GM11168 (cell line): Measurements from ENCODE around the gene SYCP2.
"Not testable (repeated sequence)": the region's sequence is repeated elsewhere in the genome, so short reads cannot be mapped to it uniquely, and the experiment has no call there.

Source experiments
- in situ Hi-C: fragments of 300-500 bp; cut with MboI; formaldehyde crosslinking; loops from one replicate; pipeline ENCODE4 v1.12.0; 2022; ENCODE audit warnings: low sequenced_read_pairs; ENCODE audit not compliant: unreplicated experiment

SYCP2 gene

DNA sequence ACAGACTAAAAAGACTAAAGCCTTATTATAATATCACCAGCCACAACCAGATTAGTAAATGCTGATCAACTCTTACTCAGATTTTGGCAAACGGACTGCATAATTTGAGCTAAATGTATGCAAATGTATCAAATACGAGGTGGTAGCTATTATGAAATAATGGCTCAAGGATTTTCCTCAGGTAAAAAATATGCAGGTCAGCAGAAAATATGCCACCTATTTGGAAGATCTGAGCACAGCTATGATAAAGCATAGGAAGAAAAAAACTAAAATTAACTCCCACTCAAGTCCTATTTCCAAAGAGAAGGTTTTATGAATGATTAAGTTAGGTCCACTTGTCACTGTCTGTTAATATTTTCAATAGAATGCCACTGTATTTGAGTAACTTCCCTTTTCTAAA lies 22.4 kb downstream of the SYCP2 start:
- in situ Hi-C loops: no loop called here

DNA sequence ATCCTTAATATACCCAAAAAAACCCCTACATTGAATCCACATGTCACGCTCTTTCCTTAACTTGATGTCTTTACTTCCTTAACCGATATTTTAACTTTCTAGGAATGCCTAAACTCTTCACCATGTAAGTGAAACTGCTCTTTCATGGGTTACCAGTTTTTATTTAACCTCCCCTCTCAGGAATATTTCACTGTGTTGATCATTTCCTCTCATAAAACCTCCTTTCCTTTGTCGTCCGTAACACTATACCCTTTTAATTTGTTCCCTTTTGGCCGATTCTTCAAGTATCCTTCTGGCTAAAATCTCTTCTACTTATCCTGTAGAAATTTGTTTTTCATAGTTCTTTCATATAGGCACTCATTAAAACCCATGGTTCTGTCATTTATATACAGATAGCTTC lies 24.6 kb downstream of the SYCP2 start:
- in situ Hi-C loops: no loop called here

GRCh38 chr20:59903621-59904020 lies 29.8 kb downstream of the SYCP2 start:
- in situ Hi-C loops: no loop called here

- in situ Hi-C loops: no loop called here
Measured at GRCh38 chr20:59902470-59902869, 31.0 kb downstream of the SYCP2 start.

GRCh38 chr20:59895908-59896307 lies 37.5 kb downstream of the SYCP2 start:
- in situ Hi-C loops: no loop called here

DNA sequence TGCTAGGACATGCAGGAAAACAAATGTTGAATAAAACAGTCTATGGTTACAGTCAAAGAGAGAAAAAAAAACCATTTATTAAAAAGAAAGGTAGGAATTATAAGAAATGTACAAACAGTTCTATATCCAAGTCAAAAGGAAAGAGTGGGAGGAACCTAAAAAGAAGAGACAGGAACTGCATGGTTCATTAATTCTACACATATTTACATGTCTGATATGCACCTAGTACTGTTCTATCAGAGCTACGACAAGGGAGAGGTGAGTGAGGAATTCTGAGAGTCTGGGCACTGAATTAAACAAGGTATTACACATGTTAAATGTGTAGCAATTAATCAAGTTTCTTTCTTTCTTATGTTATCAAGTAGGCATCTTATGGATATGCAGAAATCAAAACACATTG lies 41.9 kb downstream of the SYCP2 start:
- in situ Hi-C loops: no loop called here

GRCh38 chr20:59890035-59890434 lies 43.4 kb downstream of the SYCP2 start:
- in situ Hi-C loops: not testable (repeated sequence)

DNA sequence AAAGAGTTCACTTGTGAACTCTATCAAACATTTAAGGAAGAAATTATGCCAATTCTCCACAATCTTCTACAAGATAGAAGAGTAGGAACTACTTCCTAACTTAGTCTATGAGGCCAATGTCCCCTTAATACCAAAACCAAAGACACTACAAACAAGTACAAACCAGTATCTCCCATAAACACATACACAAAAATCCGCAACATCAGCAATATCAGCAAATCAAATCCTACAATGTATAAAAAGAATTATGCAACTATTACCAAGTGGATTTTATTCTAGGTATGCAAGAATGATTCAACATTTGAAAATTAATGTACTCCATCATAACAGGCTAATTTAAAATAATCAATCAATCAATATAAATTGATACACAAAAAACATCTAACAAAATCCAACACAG lies 45.4 kb downstream of the SYCP2 start:
- in situ Hi-C loops: no loop called here

DNA sequence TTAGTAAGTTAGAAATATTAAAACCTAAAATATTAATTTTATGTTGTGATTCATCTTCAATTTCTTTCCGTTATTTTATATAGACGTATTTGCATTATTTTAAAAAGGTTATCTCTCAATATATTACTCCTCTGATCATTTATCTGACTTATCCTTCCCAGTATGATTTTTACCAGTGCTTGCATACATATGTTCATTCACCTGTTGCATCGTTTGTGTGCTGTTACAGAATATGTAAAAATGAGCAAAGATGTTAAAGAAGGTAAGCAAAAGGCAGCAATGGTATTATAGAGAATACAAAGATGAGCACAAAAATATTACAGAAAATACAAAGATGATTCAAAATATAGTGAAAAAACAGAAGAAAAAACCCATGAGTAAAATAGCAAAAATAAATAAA lies 48.9 kb downstream of the SYCP2 start:
- in situ Hi-C loops: no loop called here

DNA sequence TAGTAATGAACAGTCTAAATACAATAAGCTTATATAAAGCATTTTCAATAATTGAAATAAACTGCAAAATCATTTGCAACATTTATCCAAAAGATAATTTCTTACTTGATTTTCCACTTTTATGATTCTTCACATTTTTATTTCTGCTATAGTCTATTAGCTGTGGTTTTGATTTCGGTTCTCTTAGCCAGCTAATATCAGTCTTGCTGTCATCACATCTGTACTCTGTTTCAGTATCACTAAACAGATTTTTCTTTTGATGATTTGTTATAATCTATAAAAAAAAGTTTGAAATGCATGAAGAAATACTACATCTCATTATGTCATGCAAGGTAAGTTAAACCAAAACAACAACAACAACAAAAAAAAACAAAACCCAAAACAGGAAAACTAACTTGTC lies 53.2 kb downstream of the SYCP2 start:
- in situ Hi-C loops: no loop called here

DNA sequence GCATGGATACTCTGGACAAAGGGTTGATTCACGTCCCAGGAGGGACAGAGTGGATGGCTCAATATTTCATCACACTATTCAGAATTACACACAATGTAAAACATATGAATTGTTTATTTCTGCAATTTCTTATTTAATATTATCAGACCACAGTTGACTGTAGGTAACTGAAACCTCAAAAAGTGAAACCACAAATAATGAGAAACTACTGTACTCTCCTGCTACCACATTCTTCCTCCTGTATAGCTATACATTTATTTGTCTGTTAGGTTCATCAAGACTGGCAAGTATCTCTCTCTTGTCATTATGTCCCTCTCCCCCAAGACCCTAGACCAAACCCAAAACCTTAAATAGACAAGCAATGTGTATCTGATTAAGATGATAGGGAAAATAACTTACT lies 60.0 kb downstream of the SYCP2 start:
- in situ Hi-C loops: no loop called here

- in situ Hi-C loops: no loop called here
Measured at GRCh38 chr20:59871096-59871495, 62.3 kb downstream of the SYCP2 start.

DNA sequence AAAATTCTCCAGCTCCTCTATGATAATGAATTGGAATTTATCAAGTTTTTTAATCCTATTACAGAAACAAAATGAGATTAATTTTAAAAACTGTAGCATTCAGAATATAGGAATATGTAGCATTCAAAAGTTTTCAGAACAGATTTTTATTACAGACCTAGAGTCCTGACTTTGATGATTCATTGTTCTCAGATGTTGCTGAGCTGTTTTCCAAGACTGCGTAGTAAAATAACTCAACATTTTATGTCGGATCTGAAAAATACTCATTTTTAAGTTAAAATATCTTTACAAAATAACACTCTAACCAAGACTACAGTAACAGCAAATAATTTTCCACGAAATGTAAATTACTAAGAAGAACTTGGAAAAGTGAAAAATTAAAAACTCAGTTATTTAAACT lies 67.1 kb downstream of the SYCP2 start:
- in situ Hi-C loops: no loop called here

- in situ Hi-C loops: no loop called here
Measured at GRCh38 chr20:59864726-59865125, 68.7 kb downstream of the SYCP2 start.

- in situ Hi-C loops: no loop called here
Measured at GRCh38 chr20:59863058-59863457, 70.4 kb downstream of the SYCP2 start.

GRCh38 chr20:59861401-59861800 lies 72.0 kb downstream of the SYCP2 start:
- in situ Hi-C loops: no loop called here

DNA sequence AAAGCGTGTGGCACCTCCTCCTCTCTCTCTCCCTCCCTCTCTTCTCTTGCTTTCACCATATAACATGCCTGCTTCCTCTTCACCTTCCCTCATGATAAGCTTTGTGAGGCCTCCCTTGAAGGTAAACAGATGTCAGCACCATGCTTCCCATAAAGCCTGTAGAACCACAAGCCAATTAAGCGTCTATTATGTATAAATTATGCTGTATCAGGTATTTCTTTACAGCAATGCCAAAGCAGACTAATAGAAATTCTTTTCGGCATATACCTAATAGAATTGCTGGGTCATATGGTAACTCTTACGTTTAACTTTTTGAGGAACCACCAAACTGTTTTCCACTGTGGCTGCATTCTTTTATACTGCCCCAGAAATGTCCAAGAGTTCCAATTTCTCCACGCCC lies 75.0 kb downstream of the SYCP2 start:
- in situ Hi-C loops: no loop called here

DNA sequence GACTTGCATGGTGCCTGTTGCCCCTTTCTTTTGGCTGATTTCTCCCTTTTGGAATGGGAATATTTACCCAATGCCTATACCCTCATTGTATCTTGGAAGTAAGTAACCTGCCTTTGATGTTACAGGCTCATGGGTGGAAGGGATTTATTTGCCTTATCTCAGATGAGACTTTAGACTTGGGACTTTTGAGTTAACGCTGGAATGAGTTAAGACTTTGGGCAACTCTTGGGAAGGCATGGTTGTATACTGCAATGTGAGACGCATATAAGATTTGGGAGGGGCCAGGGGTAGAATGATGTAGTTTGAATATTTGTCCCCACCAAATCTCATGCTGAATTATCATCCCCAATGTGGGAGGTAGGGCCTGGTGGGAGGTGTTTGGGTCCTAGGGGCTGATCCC lies 75.5 kb downstream of the SYCP2 start:
- in situ Hi-C loops: no loop called here

GRCh38 chr20:59856941-59857340 lies 76.5 kb downstream of the SYCP2 start:
- in situ Hi-C loops: not testable (repeated sequence)

- in situ Hi-C loops: not testable (repeated sequence)
Measured at GRCh38 chr20:59856526-59856925, 76.9 kb downstream of the SYCP2 start.

GRCh38 chr20:59850018-59850641 lies 83.3 kb downstream of the SYCP2 start:
- in situ Hi-C loops: no loop called here

DNA sequence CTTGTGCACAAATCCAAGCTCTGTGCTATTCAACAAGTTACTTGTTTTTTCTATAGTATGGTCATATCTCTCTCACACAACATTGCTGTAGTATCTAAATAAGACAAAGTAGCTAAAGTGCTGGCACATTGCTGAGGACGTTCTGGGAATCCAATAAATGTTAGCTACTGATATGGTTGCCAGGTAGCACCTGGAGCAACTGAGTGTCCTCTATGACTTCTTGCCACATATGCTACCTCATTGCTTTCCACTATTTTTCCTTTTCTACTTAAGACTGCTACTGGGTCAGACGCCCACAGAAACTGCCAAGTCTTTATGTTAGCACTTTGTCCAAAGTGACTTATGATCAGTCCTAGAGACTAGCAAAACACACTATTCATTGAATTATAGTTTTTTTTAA lies 85.3 kb downstream of the SYCP2 start:
- in situ Hi-C loops: no loop called here

DNA sequence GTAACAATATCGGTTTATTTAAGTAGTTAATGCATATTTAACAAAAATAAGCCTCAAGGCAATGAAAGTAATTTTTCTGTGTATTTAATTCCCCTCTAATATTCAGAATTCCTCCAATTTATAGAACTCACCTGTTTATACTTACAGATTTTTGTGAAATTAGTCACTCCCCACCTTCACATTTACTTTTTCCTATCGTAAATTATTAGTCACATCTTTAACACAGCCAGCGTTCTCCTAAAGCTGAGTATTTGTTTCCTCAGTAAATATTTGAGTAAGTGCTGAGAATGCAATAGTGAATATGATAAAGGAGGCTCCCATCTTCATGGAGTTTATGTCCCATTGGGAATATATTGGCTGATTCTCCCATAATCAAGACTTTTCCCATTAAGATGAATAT lies 88.0 kb downstream of the SYCP2 start:
- in situ Hi-C loops: no loop called here
